K562 (cell line): Measurements from ENCODE around the gene CHD6. TPM values are rescaled to one million over a fixed set of nuclear protein-coding genes. Genes with fewer than 3 reads are reported as not detected.

Source experiments
- ARID1B ChIP-seq: fragments of 450-650 bp; IDR thresholded peaks from 2 replicates; pipeline ENCODE4 v1.6.1; 2016; ENCODE audit warnings: antibody characterized with exemption, mild to moderate bottlenecking, inconsistent platforms
- GABPA ChIP-seq: fragments of 200-800 bp; sonication (Bioruptor generic); conservative IDR thresholded peaks from 2 replicates; pipeline ENCODE4 v1.6.1; 2016; ENCODE audit warnings: low read depth, missing genetic modification characterization, missing compliant biosample characterization
- GATA2 ChIP-seq: sonication (generic); formaldehyde crosslinking; IDR thresholded peaks from 2 replicates; pipeline ENCODE4 v1.4.0; 2020; ENCODE audit warnings: mild to moderate bottlenecking, missing genetic modification reagents
- HDAC2 ChIP-seq: fragments of 450-650 bp; IDR thresholded peaks from 2 replicates; pipeline ENCODE4 v1.6.1; 2016; ENCODE audit warnings: mild to moderate bottlenecking
- HES1 ChIP-seq: fragments of 450-650 bp; IDR thresholded peaks from 2 replicates; pipeline ENCODE4 v1.6.1; 2016; ENCODE audit warnings: low read depth, mild to moderate bottlenecking, moderate library complexity
- ID3 ChIP-seq, 2 experiments: fragments of 250-450 bp in 1 of 2; fragments of 450-650 bp in 1 of 2; sonication (Bioruptor Pico) in 1 of 2; IDR thresholded peaks; 2 replicates each; pipeline versions ENCODE4 v1.6.1 to v1.8.0; 2016 to 2021; ENCODE audit warnings: mild to moderate bottlenecking in 2 of 2, moderate library complexity in 2 of 2, missing compliant biosample characterization in 1 of 2, missing genetic modification characterization in 1 of 2
- MAFK ChIP-seq: IDR thresholded peaks from 2 replicates; pipeline ENCODE4 v1.6.1; 2011; ENCODE audit warnings: low read length, improper control_type of control experiment
- MEIS2 ChIP-seq: fragments of 450-650 bp; IDR thresholded peaks from 2 replicates; pipeline ENCODE4 v1.6.1; 2014; ENCODE audit warnings: mild to moderate bottlenecking; ENCODE audit not compliant: partially characterized antibody
- NFIC ChIP-seq: fragments of 450-650 bp; IDR thresholded peaks from 2 replicates; pipeline ENCODE4 v1.6.1; 2017; ENCODE audit warnings: mild to moderate bottlenecking, inconsistent platforms
- NR2F6 ChIP-seq: fragments of 450-650 bp; formaldehyde crosslinking; IDR thresholded peaks from 2 replicates; pipeline ENCODE4 v1.4.0; 2020; ENCODE audit warnings: mild to moderate bottlenecking
- SNRNP70 ChIP-seq: fragments of 200-400 bp; formaldehyde crosslinking; optimal IDR thresholded peaks from 2 replicates; pipeline ENCODE3; 2017; ENCODE audit warnings: low read depth, low read length
- THAP12 ChIP-seq: fragments of 250-450 bp; sonication (Bioruptor Pico); IDR thresholded peaks from 2 replicates; pipeline ENCODE4 v1.9.0; 2021; ENCODE audit warnings: mild to moderate bottlenecking, inconsistent platforms
- USF1 ChIP-seq: sonication (generic); formaldehyde crosslinking; IDR thresholded peaks from 2 replicates; pipeline ENCODE4 v1.9.0; 2022; ENCODE audit warnings: mild to moderate bottlenecking, missing genetic modification reagents
- VEZF1 ChIP-seq: fragments of 200-800 bp; sonication (Bioruptor generic); IDR thresholded peaks from 2 replicates; pipeline ENCODE4 v1.6.1; 2017; ENCODE audit warnings: missing genetic modification characterization, missing compliant biosample characterization
- ZNF224 ChIP-seq: sonication (generic); formaldehyde crosslinking; IDR thresholded peaks from 2 replicates; pipeline ENCODE4 v1.8.0; 2022; ENCODE audit warnings: mild to moderate bottlenecking, missing genetic modification reagents
- ZNF274 ChIP-seq: IDR thresholded peaks from 2 replicates; pipeline ENCODE4 v1.6.1; 2011; ENCODE audit warnings: low read depth, mild to moderate bottlenecking, low read length, moderate library complexity, borderline replicate concordance
- ZNF655 ChIP-seq: fragments of 250-450 bp; sonication (Bioruptor Pico); IDR thresholded peaks from 2 replicates; pipeline ENCODE4 v1.5.0; 2021
- ZNF740 ChIP-seq, 3 experiments: fragments of 200-800 bp in 1 of 3; sonication (Bioruptor generic) in 1 of 3; sonication (generic) in 1 of 3; formaldehyde crosslinking in 1 of 3; IDR thresholded peaks; 2 replicates each; pipeline versions ENCODE4 v1.6.1 to v1.8.0; 2016 to 2022; ENCODE audit warnings: mild to moderate bottlenecking in 2 of 3, missing compliant biosample characterization in 2 of 3, missing genetic modification characterization in 2 of 3, missing genetic modification reagents in 1 of 3
- polyA plus RNA-seq, 8 experiments: library from polyadenylated mRNA; depleted of rRNA in 4 of 8; stranded (reverse) in 5 of 8; unstranded in 3 of 8; fragments of >200 nt; fragmentation: Nextera tagmentation in 2 of 8; fragmentation: Illumina TruSeq in 1 of 8; extraction: Ambion mirVana in 2 of 8; extraction: Trizol in 1 of 8; gene quantifications; 2 replicates each; pipeline versions ENCODE4 v1.2.1 to v1.2.3, GENCODE V29; 2011 to 2014; ENCODE audit warnings: inconsistent platforms in 1 of 8, missing spikeins in 1 of 8
- total RNA-seq, 7 experiments: library from RNA; depleted of rRNA in 6 of 7; stranded (reverse); fragments of >200 nt in 6 of 7; fragmentation: Illumina TruSeq in 2 of 7; extraction: Trizol in 2 of 7; gene quantifications; 2 replicates each; pipeline versions ENCODE4 v1.2.1 to v1.2.3, GENCODE V29; 2011 to 2021; ENCODE audit warnings: low replicate concordance in 1 of 7

The CHD6 gene
- total and polyA plus RNA-seq, 9 of the 15 experiments (the other 6 are each of a cell fraction or from before 2014, with no cell fraction given), result 3.9 to 24.2 (median 12.8) TPM

- TF ChIP-seq USF1 (CRISPR knock-in tag) (no peak), THAP12 (CRISPR knock-in tag) (no peak), GATA2 (CRISPR knock-in tag) (peak; percentile 47), MEIS2 (peak; percentile 45), NFIC (peak; percentile 39; the same call in 1 of the 2 replicates), ID3 (CRISPR knock-in tag; IDR thresholded peaks at IDR 0.05) (no peak), ID3 (tag; IDR thresholded peaks at IDR 0.05) (peak; percentile 34; the same call in 1 of the 2 replicates), MAFK (0 out of 2 replicates have a peak, but pooled peaks have one; percentile 25), NR2F6 (CRISPR knock-in tag) (no peak), SNRNP70 (no peak), ZNF740 (CRISPR knock-in tag; IDR thresholded peaks at IDR 0.05) (no peak), ZNF740 (tag; IDR thresholded peaks at IDR 0.05) (no peak), ARID1B (peak; percentile 95), ZNF655 (no peak), HES1 (peak; percentile 68; the same call in 1 of the 2 replicates), HDAC2 (no peak), VEZF1 (CRISPR knock-in tag) (0 out of 2 replicates have a peak, but pooled peaks have one; percentile 26), ZNF274 (no peak), GABPA (tag) (0 out of 2 replicates have a peak, but pooled peaks have one; percentile 12), ZNF224 (CRISPR knock-in tag) (no peak)
These were observed 192.8 kb downstream of the CHD6 start (continued) for GRCh38 chr20:41425180-41425884.
